GM18519 (cell line): Measurements from ENCODE around the gene RAP1GAP.

ENCODE experiments used
- ATAC-seq: cut with Tn5 transposase; IDR thresholded peaks from one replicate; pipeline ENCODE4 v1.9.1; 2021; ENCODE audit warnings: mild to moderate bottlenecking, moderate library complexity; ENCODE audit not compliant: unreplicated experiment, low FRiP score

The RAP1GAP gene

GRCh38 chr1:21669258-21670058, at the start of gene RAP1GAP:
Gene RAP1GAP, minus strand, starts transcription at chr1:21669357. Its CDS starts 49,325 bp downstream, at chr1:21620032.
- no peak for ATAC-seq

DNA sequence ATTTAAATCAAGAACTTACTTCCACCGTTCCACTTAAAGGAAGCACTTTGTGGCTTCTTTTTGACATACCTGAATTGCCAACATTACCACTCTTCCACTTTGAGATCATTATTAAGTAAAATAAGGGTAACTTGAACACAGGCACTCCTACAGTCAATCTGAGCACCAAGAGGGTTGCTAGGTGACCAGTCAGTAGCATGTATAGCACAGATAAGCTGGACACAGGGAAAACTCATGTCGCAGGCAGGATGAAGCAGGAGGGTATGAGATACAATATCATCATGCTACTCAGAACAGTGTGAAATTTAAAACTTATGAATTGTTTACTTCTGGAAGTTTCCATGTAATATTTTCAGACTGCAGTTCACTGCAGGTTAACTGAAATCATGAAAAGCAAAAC, 47.0 kb upstream of the RAP1GAP start:
- ATAC-seq: no peak

- no peak for ATAC-seq
Measured at GRCh38 chr1:21707891-21708290, 38.7 kb upstream of the RAP1GAP start.

DNA sequence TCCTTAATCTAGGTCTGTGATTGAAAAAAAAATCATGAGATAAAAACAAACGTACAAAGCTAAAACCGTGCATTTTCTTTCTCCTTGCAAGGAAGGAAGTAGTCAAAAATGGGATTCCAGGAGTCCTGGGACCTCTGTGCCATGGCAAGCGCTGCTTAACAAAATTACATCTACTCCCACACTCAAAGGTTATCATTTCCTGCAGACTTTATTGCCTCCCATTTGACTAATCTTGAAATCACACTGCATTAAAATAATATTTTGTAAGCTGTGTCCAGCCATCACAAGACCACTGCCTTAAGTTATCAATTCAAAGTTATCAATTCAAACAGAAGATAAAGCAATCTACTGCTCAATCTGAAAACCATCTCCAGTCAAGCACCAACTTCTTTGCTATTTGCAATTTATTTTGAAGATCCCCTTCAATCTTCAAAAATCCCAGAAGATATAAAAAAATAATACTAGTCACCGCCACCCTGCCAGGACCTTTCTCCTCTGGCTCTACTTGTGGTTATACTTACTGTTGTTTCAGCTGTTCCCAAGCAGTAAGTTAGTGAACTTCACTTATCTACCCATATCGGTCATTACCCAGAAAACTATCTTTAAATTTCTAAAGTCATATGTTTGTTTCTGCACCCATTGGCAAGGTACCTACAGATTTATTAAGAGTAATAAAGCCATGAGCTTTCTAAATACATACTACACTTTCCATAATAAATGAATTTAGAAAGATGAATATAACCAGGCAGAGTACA, 38.1 kb upstream of the RAP1GAP start:
- no peak for ATAC-seq

- ATAC-seq: no peak
Measured at GRCh38 chr1:21706151-21706835, 37.1 kb upstream of the RAP1GAP start.

DNA sequence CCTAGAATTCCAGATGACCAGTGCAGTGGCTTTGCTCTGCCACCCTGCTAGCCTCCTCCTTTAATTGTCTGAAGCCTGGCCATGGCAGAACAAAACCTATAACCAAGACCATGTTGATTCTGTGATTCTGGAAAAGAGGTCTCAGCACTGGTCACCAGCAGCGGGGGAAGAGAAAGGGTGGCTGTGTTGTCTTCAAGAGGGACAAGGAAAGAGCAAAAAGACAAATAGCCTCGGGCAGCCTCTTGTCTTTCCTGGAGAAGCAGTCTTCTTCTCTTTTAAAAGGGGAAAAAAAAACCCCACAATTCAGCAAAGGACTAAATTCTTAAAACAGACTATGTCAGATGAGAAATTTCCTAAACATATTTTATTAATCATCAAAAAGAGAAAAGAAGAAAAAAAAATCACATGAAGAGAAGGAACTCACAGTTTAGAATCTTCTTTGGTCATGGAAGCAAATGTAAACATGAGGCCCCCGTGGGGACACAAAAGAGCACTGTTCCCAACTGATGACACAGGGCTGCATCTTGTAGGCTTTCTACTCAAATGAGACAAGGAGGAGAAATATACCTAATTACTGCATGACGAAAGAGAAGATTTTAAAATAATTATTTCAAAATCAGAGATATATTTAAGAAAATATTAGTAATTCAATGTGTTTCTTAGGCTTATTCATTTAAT, 36.3 kb upstream of the RAP1GAP start:
- ATAC-seq: no peak

- ATAC-seq: no peak
Measured at GRCh38 chr1:21704145-21704544, 35.0 kb upstream of the RAP1GAP start.

DNA sequence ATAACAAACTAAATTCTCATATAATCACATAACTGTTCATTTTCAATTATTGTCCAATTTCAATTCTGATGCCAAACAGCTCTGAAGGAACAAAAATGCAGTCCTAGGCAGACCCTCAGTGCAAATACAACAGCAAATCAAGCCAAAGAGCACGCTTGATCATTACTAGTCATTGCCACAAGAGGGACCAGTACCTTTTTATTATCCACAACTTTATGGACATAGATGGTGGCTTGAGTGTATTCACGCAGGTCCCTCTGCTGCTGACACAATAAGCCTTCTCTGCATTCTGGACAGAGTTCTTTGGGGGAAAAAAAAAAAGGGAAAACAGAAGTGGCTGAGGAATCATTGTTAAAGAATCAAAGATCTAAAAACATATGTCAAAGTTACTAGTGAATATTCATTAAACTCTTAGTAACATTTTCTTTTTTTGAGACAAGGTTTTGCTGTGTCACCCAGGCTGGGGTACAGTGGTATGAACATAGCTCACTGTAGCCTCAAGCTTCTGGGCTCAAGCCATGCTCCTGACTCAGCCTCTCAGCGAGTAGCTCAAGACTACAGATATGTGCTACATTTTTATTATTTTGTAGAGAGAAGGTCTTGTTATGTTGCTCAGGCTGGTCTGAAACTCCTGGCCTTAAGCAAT, 34.3 kb upstream of the RAP1GAP start:
- ATAC-seq: no peak

DNA sequence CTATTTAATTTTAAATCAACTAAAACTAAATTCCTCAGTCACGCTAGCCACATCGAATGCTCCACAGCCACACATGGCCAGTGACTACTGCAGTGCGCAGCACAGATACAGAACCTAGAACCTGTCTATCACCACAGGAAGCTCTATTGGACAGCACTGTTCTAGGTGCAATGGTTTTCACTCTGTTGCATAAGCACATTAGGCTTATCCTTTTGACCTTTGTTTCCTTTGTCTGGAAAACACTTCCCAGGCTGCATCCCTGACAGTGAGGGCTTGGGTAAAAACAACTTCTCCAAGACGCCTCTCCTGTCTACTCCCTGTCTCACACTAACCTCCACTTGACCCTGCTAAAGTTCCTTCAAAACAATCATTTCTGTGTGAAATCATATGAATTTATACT, 33.6 kb upstream of the RAP1GAP start:
- ATAC-seq: no peak

DNA sequence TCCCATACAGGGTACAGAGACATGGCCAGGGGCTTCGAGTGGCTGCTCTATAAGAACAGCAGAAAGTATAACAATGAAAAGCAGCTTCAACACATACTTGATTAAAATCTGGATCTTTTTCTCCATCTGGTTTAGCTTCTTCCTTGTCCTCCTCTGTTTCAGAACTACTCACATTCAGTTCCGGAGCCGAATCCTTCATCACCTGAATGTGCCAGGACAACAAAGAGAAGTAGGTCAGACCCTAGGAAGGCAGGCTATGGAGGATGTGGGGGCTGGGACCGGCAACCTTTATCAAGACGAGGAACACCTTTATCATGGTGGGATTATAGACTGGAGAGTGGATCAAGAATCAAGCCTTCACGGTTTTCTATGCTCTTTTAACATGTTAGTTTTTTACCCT, 32.2 kb upstream of the RAP1GAP start:
- no peak for ATAC-seq

- no peak for ATAC-seq
Measured at GRCh38 chr1:21700094-21700493, 30.9 kb upstream of the RAP1GAP start.

- ATAC-seq: no peak
Measured at GRCh38 chr1:21696931-21697330, 27.8 kb upstream of the RAP1GAP start.

DNA sequence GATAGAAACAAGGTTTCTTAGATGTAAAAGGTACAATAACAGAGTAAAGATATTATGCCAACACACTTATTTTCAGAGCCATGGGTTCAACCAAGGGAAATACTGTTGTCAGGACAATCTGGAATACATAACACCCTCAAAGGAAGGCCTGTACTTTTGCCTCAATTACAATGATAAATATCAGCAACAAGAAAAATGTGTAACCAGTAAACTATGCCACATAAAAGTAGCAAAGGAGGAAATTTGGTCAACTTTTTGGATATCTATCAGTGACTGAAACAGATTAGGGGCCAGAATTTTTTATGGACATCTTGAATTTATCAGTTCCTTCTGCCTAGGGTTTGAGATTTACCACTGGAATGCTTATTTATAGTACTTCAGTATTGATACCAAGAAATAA, 24.6 kb upstream of the RAP1GAP start:
- no peak for ATAC-seq

- ATAC-seq: no peak
Measured at GRCh38 chr1:21691739-21692138, 22.6 kb upstream of the RAP1GAP start.

DNA sequence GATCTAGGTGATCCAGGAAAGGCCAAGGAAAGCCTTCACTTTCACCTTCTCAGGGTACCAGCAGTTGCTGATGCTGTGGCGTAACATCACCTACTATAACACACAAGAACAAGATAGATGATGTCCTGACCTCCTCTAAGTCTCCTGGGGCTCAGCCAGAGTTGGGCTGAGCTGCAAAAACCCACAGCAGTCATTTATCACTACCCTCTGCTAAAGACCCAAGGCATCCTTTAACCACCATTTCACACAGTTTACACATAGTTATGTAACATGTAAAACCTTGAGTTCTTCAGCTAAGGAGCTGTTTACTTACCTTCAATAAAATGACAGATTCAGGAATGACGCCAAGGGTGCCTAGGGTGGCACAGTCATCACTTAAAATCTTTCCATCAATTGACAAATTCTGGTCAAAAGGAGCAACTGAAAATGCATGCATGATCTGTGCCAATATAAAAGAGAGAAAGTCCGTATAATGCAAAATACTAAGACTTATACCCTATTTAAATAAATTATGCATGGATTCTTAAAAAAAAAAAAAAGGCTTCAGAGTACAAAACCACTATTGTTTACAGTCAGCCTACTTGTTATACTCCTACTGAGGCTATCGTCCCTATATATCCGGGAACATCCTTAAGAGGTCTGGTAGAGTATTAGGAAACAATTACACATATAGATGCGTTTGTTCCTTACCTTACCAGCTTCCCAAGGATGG, 20.7 kb upstream of the RAP1GAP start:
- no peak for ATAC-seq

DNA sequence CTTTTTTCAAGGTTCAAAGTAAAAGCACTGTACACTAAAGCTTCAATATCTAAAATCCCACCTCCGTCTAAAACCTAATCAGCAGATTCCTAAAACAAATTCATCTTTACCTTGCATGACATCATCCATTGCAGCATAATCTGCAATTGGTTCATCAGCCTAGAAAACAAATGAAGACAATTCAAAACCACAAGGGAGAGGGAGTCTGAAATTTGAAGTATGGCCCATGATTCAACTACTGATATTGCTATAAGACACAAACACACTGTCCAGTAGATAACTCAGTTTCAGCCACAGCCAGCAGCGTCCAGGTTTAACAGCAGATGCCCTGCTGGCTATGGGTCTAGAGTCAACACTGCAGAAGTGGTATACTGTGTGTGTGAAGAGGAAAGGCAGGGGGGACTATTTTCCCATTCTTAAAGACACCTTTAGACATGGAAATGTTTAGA, 17.9 kb upstream of the RAP1GAP start:
- no peak for ATAC-seq

DNA sequence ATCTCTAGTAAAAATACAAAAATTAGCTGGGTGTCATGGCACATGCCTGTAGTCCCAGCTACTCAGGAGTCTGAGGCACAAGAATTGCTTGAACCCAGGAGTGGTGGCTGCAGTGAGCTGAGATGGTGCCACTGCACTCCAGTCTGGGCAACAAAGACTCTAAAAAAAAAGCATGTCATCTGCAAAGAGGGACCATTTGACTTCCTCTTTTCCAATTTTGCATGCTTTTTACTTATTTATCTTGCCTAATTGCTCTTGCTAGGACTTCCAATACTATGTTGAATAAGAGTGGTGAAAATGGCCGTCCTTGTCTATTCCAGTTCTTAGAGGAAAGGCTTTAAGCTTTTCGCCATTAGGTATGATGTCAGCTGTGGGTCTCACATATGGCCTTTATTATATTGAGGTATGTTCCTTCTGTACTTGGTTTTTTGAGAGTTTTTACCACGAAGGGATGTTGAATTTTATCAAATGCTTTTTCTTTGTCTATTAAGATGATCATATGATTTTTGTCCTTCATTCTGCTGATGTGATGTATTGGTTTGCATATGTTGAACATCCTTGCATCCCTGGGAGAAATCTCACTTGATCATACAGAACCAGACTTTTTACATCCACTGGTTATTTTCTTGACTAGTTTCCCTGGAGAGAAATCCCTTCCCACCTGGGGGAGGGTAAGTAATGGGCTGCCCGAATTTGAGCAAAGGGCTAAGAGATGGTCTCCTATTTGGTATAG, 17.0 kb upstream of the RAP1GAP start:
- ATAC-seq: no peak

- no peak for ATAC-seq
Measured at GRCh38 chr1:21681426-21681825, 12.3 kb upstream of the RAP1GAP start.

GRCh38 chr1:21680918-21681317, 11.8 kb upstream of the RAP1GAP start:
- ATAC-seq: no peak
